Left renal cortex interstitium (tissue), 4 donors: ENCODE measurements around the gene PLEKHJ1. TPM values are rescaled to one million over a fixed set of nuclear protein-coding genes. Genes with fewer than 3 reads are reported as not detected.

Source experiments
- DNase-seq, 4 donors: peaks; one replicate each; pipeline ENCODE4 v3.0.0-alpha.2; 2013; ENCODE audit warnings: low read depth in 4 of 4, low spot score in 2 of 4, missing footprints in 1 of 4
- polyA plus RNA-seq, 4 donors: library from polyadenylated mRNA; unstranded; fragments of 120-200 nt; gene quantifications; one replicate each; pipeline ENCODE4 v1.2.1, GENCODE V29; 2013; ENCODE audit not compliant: insufficient read length in 4 of 4

PLEKHJ1 gene
- polyA plus RNA-seq, 4 donors, result 60.5 to 98.5 (median 82.3) TPM

- DNase-seq, result no peak
Measured at GRCh38 chr19:2239771-2240770, 3.9 kb upstream of the PLEKHJ1 start.

DNA sequence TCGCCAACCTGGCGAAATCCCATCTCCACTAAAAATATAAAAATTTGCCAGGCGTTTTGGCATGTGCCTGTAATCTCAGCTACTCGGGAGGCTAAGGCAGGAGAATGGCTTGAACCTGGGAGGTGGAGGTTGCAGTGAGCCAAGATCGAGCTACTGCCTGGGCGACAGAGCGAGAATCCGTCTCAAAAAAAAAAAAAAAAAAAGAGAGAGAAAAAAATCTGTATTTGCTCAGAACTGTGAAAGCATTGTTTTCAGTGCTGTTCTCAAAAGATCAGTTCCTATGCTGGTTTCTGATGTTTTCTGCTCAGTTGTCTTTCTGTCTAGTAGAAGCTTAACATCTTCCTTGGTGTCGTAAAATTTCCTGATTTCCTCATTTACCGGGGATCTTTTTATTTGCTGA lies 3.0 kb upstream of the PLEKHJ1 start:
- DNase-seq, result no peak

DNA sequence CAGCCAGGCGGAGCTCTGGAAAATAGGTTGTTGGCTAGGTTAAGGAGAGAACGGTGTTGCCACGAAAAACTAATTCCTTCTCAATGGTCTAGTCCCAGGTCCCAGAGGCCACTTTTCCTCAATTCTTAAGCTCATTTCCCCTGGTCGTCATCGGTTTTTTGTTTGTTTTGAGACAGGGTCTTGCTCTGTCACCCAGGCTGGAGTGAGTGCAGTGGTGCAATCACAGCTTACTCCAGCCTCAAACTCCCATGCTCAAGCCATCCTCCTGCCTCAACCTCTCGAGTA lies 1.7 kb upstream of the PLEKHJ1 start:
- DNase-seq, result no peak

DNA sequence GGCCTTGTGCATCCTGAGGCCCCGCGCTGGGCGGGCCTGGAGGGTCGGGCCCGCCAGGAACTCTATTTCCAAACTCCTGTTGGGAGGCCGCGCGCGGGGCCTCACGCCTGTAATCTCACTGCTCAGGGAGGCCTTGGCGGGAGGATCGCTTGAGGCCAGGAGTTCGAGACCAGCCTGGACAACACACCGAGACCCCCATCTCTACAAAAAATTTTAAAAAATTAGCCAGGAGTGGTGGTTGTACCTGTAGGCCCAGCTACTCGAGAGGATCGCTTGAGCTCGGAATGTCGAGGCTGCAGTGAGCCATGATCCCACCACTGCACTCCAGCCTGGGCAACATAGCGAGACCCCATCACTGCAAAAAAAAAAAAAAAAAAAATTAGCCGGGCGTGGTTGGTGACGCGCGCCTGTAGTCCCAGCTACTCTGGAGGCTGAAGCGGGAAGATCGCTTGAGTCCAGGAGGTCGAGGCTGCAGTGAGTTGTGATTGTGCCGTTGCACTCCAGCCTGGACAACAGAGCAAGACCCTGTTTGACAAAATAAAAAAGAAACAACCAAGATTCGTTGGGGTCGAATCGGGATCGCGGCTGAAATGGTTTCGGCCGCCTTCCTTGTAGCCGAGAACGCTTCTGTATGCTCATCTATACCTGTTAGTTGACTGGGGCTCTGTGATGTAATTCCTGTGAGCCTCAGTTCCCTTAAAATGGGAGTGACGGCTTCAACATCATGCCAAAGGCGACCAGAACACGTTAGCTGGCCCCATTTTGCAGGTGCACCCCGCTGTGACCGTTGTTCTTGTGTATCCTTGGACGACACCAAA lies 1.1 kb upstream of the PLEKHJ1 start:
- no peak for DNase-seq

- DNase-seq, result no peak
Measured at GRCh38 chr19:2236064-2236313, 140 bp downstream of the PLEKHJ1 start.

GRCh38 chr19:2235381-2236063 lies 607 bp downstream of the PLEKHJ1 start:
- DNase-seq, result no peak

- no peak for DNase-seq
Measured at GRCh38 chr19:2234996-2235380, 1.1 kb downstream of the PLEKHJ1 start.

DNA sequence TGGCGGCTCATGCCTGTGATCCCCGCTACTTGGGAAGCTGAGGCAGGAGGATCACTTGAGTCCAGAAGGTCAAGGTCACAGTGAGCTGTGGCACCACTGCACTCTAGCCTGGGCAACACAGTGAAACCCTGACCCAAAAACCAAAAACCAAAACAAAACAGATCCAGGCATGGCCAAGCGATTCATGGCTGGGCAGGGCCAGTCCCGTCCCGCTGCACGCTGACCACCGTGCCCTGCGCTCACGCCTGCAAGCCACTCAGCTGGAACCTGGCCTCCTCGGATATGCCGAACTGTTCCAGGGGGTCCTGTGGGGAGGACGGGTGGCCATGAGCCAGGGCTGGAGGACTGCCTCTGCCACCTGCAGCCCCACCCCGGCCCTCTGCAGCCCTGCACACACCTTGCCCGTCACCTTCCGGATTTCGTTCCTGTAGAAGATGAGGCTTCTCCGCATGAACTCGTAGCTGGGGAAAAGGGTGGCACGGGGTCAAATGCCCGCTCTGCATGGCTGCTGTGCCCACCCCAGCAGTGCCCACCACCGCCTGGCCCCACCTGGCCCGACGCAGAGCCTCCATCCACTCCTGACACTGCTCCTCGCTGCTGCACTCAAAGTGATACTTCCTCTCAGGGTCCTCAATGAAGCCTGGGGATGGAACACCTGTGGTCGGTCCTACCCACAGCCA lies 2.4 kb downstream of the PLEKHJ1 start:
- no peak for DNase-seq

DNA sequence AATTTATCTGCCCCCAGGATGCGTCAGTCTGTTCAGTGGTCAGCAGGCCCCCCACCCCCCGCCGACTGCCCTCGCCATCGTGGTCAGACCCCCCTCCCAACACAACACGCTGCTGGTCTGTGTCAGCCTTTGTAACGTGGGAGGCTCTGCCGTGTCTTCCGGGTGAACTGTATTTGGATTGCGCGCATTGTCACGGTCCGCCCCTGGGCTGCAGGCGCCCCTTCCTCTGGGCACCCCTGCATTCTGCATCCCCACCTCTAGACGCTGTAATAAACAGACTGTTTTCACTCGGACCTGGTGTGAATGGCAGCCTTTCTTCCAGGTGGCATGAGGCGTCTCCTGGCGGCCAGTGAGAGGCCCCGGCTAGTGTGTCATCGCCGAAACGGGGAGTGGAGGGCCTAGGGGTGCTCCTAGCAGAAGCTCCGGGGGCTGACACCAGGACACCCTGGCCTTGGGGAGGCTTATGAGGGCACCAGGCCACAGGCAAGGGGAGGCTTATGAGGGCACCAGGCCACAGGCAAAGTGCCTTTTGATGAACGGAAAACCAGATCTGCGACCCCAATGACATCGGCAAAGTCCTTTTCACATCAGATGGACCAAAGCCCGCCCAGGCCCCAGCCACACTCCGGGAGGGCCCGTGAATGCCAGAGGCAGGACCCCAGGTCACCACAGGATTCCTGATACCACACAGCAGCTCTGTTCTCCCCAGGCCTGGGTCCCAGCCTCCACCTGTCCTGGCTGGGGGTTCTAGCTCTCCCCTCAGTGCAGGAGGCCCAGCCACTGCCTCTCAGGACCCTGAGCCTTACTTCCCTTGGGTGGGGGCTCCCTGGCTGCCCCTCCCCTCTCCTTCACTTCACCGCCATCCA lies 3.6 kb downstream of the PLEKHJ1 start:
- DNase-seq, result no peak

DNA sequence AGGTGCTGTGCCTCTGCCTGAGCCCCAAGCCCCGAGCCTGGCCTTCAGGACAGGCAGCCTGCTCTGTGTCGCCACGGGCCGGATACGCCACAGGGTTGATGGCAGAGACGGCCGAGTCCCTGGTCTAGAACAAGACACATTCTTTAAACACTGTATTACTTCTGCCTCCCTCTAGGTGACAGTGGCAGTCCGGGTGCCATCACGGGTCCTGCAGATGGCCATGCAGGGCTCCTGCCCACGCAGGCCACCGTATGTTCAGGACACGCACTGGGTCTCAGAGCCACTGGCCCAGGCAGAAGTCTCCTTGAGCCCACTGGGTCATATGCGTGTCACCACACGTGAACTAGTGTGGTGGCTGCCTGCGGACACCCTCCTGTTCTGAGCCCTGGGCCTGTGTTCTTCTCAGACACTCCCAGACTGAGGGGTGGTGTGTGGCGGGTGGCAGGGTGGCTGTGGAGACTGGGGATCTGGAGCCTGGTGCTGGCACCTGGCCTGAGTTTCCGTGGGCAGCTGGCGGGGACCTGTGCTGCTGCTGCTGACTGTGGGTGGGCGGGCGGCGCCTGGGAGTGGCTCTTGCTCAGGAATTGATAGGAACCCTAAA lies 4.4 kb downstream of the PLEKHJ1 start:
- no peak for DNase-seq

DNA sequence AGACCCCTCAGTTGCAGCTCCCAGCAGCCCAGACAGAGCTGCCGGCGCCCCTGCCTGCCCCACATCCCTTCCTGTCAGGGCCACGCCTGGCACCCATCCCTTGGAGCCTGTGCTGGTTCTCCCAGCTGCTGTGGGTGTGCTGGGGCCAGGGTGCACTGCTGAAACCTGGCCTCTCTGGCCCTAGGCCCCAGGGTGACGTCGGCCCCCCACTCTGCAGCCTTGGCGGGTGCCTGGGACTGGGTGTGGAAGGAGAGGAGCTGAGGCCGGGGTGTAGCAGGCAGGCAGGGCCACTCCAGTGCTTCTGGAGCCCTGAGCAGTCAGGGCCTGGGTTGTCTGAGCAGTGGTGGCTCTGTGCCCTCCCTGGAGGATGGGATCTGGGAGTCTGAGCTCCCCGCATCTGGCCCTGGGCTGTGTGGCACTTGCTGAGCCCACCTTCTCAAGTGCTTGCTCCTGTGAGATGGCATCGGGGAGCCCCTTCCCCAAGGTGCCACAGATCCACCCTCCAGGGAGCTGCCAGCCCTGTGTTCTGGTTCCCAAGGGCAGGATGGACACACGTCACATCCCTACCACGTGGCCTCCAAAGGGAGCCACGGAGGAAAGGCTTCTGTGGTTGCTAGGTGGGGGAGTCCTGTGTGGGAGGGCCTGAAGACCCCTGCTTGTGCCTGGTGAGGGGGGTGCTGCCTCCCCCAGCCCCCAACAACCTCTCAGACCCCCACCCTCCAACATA lies 5.2 kb downstream of the PLEKHJ1 start:
- DNase-seq, result no peak

- DNase-seq, result no peak
Measured at GRCh38 chr19:2230033-2230531, 6.0 kb downstream of the PLEKHJ1 start.

GRCh38 chr19:2229103-2230032 lies 6.8 kb downstream of the PLEKHJ1 start:
- no peak for DNase-seq

DNA sequence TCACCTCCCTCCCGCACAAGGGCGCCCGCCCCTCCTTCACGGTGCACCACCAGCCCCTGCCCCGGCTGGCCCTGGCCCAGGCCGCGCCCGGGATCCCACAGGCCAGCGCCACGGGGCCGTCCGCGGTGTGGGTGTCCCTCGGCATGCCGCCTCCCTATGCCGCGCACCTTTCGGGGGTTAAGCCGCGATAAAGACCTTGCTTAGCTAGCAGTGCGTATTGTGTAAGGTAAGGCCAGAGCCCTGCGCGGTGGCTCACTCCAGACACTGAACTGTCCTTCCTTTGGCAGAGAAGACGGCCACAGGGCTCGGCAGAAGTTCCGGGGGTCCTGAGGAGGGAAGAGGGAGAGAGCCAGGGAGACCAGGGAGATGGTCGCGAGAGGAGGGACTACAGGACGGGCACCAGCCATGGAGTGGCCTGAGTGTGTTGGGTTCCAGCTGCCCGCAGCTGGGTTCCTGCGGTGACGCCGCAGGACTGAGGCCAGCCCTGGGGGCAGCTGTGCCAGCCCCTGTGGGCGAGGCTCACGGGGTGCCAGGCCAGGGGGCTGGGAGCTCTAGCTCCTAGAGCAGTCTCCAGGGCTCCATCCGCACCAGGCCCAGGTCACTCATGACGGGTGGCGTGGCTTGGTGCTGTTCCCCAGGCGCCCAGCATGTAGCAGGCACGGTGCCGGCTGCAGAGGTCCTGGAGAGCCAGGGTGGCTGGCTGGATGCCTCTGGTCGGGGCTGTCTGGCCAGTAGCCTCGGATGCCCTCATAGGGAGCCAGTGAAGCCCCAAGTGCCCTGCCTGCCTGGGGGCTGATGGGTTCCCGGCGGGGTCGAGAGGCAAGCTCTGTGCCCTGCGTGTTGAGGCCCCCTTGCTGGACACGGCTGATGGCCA lies 7.7 kb downstream of the PLEKHJ1 start:
- DNase-seq, result no peak

DNA sequence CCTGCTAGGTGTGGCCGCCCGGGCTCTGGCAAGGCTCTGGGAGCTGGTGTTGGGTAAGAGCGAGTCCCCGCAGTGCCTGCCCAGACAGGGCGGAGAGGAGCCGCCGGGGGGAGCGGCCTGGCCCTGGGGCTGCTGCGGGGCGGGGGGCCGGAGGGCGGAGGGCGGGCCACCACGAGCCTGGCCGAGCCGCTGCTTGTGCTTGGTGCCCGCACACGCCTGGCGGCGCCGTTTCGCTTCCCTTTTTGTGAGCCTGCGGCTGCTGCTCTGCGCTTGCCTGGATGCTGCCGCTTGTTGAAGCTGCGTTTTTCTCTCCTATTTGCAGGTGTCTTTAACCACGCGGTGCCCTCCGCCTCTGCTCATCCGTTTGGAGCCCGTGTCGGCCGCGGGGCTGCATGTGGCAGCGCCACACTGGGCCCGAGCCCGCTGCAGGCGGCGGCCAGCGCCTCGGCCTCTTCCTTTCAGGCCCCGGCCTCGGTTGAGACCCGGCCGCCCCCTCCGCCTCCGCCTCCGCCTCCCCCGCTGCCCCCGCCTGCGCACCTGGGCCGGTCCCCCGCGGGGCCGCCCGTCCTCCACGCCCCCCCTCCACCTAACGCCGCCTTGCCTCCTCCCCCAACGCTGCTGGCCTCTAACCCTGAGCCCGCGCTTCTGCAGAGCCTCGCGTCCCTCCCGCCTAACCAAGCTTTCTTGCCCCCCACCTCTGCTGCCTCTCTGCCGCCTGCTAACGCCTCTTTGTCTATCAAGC lies 8.5 kb downstream of the PLEKHJ1 start:
- DNase-seq, result no peak

- no peak for DNase-seq
Measured at GRCh38 chr19:2226840-2227360, 9.2 kb downstream of the PLEKHJ1 start.
